Sigmoid colon (tissue), 7 donors: ENCODE data around the gene TOP1. TPM values are rescaled to one million over a fixed set of nuclear protein-coding genes. Genes with fewer than 3 reads are reported as not detected.

ENCODE experiments used
- DNase-seq: peaks from one replicate; pipeline ENCODE4 v3.0.0-alpha.2; 2019
- H3K27ac ChIP-seq, 4 donors: fragments of 200-600 bp; sonication (generic); one replicate each; pipeline ENCODE4 v1.5.1; 2016 to 2019; ENCODE audit warnings: mild to moderate bottlenecking in 1 of 4
- H3K27me3 ChIP-seq, 3 donors: fragments of 200-600 bp; sonication (generic); one replicate each; pipeline ENCODE4 v1.5.1; 2019; ENCODE audit warnings: mild to moderate bottlenecking in 1 of 3
- H3K36me3 ChIP-seq, 4 donors: fragments of 200-600 bp; sonication (generic); one replicate each; pipeline ENCODE4 v1.5.1; 2016 to 2019
- H3K4me1 ChIP-seq, 4 donors: fragments of 200-600 bp; sonication (generic); one replicate each; pipeline ENCODE4 v1.5.1; 2017 to 2019
- H3K4me3 ChIP-seq, 4 donors: fragments of 200-600 bp; sonication (generic); one replicate each; pipeline ENCODE4 v1.5.1; 2017 to 2019; ENCODE audit warnings: mild to moderate bottlenecking in 2 of 4, moderate library complexity in 1 of 4
- H3K9me3 ChIP-seq, 4 donors: fragments of 200-600 bp in 3 of 4; sonication (generic) in 3 of 4; one replicate each; pipeline versions ENCODE4 v1.5.1 to v1.6.1; 2013 to 2019
- CTCF ChIP-seq, 4 experiments: fragments of 450-650 bp in 3 of 4; fragments of 200-600 bp in 1 of 4; IDR thresholded peaks; one replicate each; pipeline ENCODE4 v1.5.1; 2016 to 2019; ENCODE audit warnings: antibody characterized with exemption in 4 of 4, mild to moderate bottlenecking in 3 of 4, moderate library complexity in 2 of 4
- EP300 ChIP-seq, 4 donors: sonication (generic); formaldehyde crosslinking; IDR thresholded peaks; one replicate each; pipeline ENCODE4 v1.6.1; 2017; ENCODE audit warnings: antibody characterized with exemption in 4 of 4
- POLR2A ChIP-seq, 2 donors: fragments of 450-650 bp; IDR thresholded peaks; one replicate each; pipeline ENCODE4 v1.6.1; 2016; ENCODE audit warnings: antibody characterized with exemption in 2 of 2, mild to moderate bottlenecking in 2 of 2, moderate library complexity in 2 of 2
- POLR2AphosphoS5 ChIP-seq, 4 donors: sonication (generic); formaldehyde crosslinking; IDR thresholded peaks; one replicate each; pipeline ENCODE4 v1.6.1; 2017; ENCODE audit warnings: antibody characterized with exemption in 4 of 4
- WGBS, 2 donors: extraction: QIAGEN DNeasy Blood & Tissue Kit; methylation state at CpG; one replicate each; pipeline ENCODE4 v1.1.7; 2013; 5-methylcytosine and 5-hydroxymethylcytosine counted together
- intact Hi-C: fragments of 100-400 bp; cut with DNase I; formaldehyde crosslinking; loops from one replicate; pipeline ENCODE4 v1.15.1; 2023
- polyA plus RNA-seq, 3 donors: library from polyadenylated mRNA; stranded (reverse); fragments of 200-250 nt; gene quantifications; one replicate each; pipeline ENCODE4 v1.2.3, GENCODE V29; 2013
- total RNA-seq, 4 donors: library from RNA; depleted of rRNA; stranded (reverse); fragments of >200 nt; gene quantifications; one replicate each; pipeline ENCODE4 v1.1.0, GENCODE V29; 2016
- donor health status: healthy with polysubstance abuse.
- donor health status: Bipolar disorder and iron deficiency.
- donor health status: healthy.

Gene TOP1
- total and polyA plus RNA-seq, 7 donors: 22.0 to 45.0 (median 26.4) TPM

GRCh38 chr20:41061155-41061554 is 32.5 kb downstream of the TOP1 start:
- H3K36me3 ChIP-seq: peaks cover 0 to 25% (median 0%) of the 10 kb centered on the region in 4 donors
- no peak overlapping the region for H3K4me3 ChIP-seq
- WGBS, 2 donors: 56 to 86% methylated on average over 3 of the region's 3 CpGs
- no peak for DNase-seq
- peaks cover 0 to 41% (median 24%) of the 10 kb centered on the region in 4 donors for H3K4me1 ChIP-seq
- intact Hi-C loops: no loop called here
- no peaks in the 10 kb centered on the region for H3K27me3 ChIP-seq
- no peak for TF ChIP-seq POLR2A (IDR thresholded peaks at IDR 0.05)
- TF ChIP-seq POLR2AphosphoS5 (IDR thresholded peaks at IDR 0.05): no peak
- TF ChIP-seq CTCF (IDR thresholded peaks at IDR 0.05): no peak
- TF ChIP-seq EP300 (IDR thresholded peaks at IDR 0.05): no peak
- H3K27ac ChIP-seq: no peak overlapping the region
- H3K9me3 ChIP-seq: no peaks in the 10 kb centered on the region

- intact Hi-C loops: no loop called here
- H3K27ac ChIP-seq: no peak overlapping the region
- WGBS, 2 donors: 57 to 81% methylated on average over 1 of the region's 1 CpG
- H3K9me3 ChIP-seq: no peaks in the 10 kb centered on the region
- H3K4me3 ChIP-seq: no peak overlapping the region
- H3K4me1 ChIP-seq: peaks cover 0 to 23% (median 8%) of the 10 kb centered on the region in 4 donors
- peaks cover 0 to 25% (median 0%) of the 10 kb centered on the region in 4 donors for H3K36me3 ChIP-seq
- no peak for TF ChIP-seq CTCF (IDR thresholded peaks at IDR 0.05)
- TF ChIP-seq POLR2AphosphoS5 (IDR thresholded peaks at IDR 0.05): no peak
- TF ChIP-seq EP300 (IDR thresholded peaks at IDR 0.05): no peak
- no peak for TF ChIP-seq POLR2A (IDR thresholded peaks at IDR 0.05)
- H3K27me3 ChIP-seq: no peaks in the 10 kb centered on the region
- no peak for DNase-seq
Measured at GRCh38 chr20:41063442-41063841, 34.8 kb downstream of the TOP1 start.

- Histone ChIP-seq H3K9me3 (no peaks in the 10 kb centered on the region), H3K36me3 (peaks cover 0 to 25% (median 0%) of the 10 kb centered on the region in 4 donors), H3K4me1 (peaks cover 0 to 21% (median 10%) of the 10 kb centered on the region in 4 donors), H3K4me3 (no peak overlapping the region), H3K27me3 (no peaks in the 10 kb centered on the region), H3K27ac (no peak overlapping the region)
- TF ChIP-seq CTCF (IDR thresholded peaks at IDR 0.05): no peak
- no peak for TF ChIP-seq POLR2AphosphoS5 (IDR thresholded peaks at IDR 0.05)
- TF ChIP-seq POLR2A (IDR thresholded peaks at IDR 0.05): no peak
- TF ChIP-seq EP300 (IDR thresholded peaks at IDR 0.05): no peak
- intact Hi-C loops: no loop called here
- no peak for DNase-seq
- 66 to 94% methylated on average over 1 of the region's 1 CpG for WGBS, 2 donors
Measured at GRCh38 chr20:41064377-41064776, 35.8 kb downstream of the TOP1 start.

GRCh38 chr20:41065716-41066115 is 37.1 kb downstream of the TOP1 start:
- Histone ChIP-seq H3K9me3 (no peaks in the 10 kb centered on the region), H3K27ac (no peak overlapping the region), H3K4me1 (peaks cover 0 to 28% (median 11%) of the 10 kb centered on the region in 4 donors), H3K27me3 (no peaks in the 10 kb centered on the region), H3K36me3 (peaks cover 0 to 25% (median 0%) of the 10 kb centered on the region in 4 donors), H3K4me3 (no peak overlapping the region)
- TF ChIP-seq POLR2AphosphoS5 (IDR thresholded peaks at IDR 0.05): no peak
- no peak for TF ChIP-seq CTCF (IDR thresholded peaks at IDR 0.05)
- no peak for TF ChIP-seq EP300 (IDR thresholded peaks at IDR 0.05)
- no peak for TF ChIP-seq POLR2A (IDR thresholded peaks at IDR 0.05)
- 36 to 67% methylated on average over 3 of the region's 3 CpGs for WGBS, 2 donors
- intact Hi-C loops: no loop called here
- no peak for DNase-seq

GRCh38 chr20:41068806-41069205 is 40.2 kb downstream of the TOP1 start:
- intact Hi-C loops: no loop called here

More at GRCh38 chr20:41068806-41069205, 40.2 kb downstream of the TOP1 start:
- TF ChIP-seq CTCF (IDR thresholded peaks at IDR 0.05) (no peak), POLR2AphosphoS5 (IDR thresholded peaks at IDR 0.05) (no peak)
- no peaks in the 10 kb centered on the region for H3K27me3 ChIP-seq
- no peak for DNase-seq
- peaks cover 0 to 58% (median 34%) of the 10 kb centered on the region in 4 donors for H3K4me1 ChIP-seq
- H3K27ac ChIP-seq: no peak overlapping the region
- 91 to 96% methylated on average over 3 of the region's 3 CpGs for WGBS, 2 donors
- no peaks in the 10 kb centered on the region for H3K9me3 ChIP-seq
- no peaks in the 10 kb centered on the region for H3K36me3 ChIP-seq
- no peak overlapping the region for H3K4me3 ChIP-seq
